ENCODE measurements around the gene FAM53B. TPM values are rescaled to one million over a fixed set of nuclear protein-coding genes. Genes with fewer than 3 reads are reported as not detected.

FAM53B gene
- total RNA-seq, 1 donor from 2014 or later, result 24.1 TPM

DNA sequence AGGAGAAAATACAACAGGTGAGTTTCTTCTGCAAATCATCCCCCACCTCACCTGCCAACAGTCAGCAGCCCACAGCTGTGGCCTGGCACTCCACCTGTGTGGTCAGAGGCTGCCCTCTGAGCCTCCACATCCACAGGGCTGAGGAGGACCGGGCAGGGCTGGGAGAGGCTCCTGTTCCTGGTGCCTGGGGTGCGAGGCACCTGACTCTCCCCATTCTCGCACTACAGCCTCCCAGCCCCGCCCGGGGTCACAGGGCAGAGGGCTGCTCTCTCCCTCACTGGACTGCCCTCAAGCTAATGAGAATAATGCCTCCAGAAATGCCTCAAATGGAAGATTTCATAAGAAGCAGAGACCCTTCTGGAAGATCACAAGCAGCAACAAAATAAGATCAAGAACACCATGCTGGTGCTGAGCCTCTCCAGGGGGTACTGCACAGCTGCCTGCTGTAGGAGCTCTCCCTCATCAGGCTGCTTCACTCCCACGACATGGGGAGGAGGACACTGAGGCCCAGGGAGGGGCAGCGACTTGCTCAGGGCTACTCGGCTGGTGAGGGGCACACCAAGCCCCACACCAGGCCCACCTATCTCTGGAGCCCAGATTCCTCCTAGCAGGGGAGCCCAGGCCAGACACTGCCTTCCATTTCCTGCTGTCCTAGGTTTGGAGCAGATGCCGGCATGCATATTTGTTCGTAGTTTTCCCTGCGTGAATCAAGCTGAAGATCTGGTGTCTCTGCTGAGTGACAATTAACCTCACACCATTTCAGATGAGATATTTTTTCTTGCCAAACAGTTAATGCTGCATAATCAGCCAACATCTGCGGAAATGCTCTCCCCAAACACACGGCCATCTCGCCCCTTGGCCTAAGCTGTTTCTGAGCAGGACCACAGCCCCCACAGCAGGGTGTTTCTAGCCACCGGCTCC lies 76.5 kb downstream of the FAM53B start:
- intact Hi-C loops (cut with micrococcal nuclease), result no loop called here

DNA sequence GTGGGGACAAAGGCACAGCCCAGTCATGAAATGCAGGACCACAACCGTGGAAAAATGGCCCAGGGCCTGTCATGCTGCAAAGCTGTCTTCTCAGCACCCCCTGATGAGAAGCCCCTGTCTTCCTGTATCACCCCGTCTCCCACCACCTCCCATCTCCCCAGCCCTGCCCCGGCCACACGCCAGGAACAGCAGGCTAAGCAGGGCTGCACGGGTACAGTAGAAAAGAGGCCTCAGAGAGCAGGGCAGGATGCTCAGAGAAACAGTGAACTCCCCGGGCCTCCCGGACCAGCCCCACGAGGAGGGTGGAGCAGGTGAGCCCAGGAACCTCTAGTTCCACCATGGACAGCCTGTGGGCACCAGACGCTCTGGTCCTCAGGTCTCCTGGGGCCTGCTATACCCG lies 77.7 kb downstream of the FAM53B start:
- intact Hi-C loops (cut with micrococcal nuclease), result no loop called here

- intact Hi-C loops (cut with micrococcal nuclease), result no loop called here
Measured at GRCh38 chr10:124665980-124666379, 78.2 kb downstream of the FAM53B start.

- intact Hi-C loops (cut with micrococcal nuclease), result no loop called here
Measured at GRCh38 chr10:124665558-124665957, 78.6 kb downstream of the FAM53B start.

- intact Hi-C loops (cut with micrococcal nuclease), result no loop called here
Measured at GRCh38 chr10:124665091-124665490, 79.1 kb downstream of the FAM53B start.

GRCh38 chr10:124663766-124664360 lies 80.3 kb downstream of the FAM53B start:
- intact Hi-C loops (cut with micrococcal nuclease), result no loop called here

DNA sequence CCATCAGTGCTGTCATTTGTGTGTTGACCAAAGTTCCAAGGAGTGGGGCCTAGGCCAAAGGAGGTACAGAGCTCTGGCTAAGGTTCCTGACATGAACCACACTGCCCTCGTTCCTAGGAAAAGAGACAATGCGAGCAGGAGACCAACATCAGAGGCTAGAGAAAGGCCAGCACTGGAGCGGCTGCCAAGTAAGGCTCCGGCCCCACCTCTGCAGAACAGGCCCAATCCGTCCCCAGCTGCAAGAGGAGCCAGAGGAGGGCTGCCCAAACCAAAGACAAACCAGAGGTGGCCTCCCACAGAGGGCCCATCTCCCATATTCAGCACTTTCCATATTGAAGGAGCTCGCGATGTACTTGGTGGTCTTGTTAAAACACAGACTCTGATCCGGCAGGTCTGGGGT lies 81.0 kb downstream of the FAM53B start:
- intact Hi-C loops (cut with micrococcal nuclease), result no loop called here

- intact Hi-C loops (cut with micrococcal nuclease), result no loop called here
Measured at GRCh38 chr10:124661660-124662180, 82.5 kb downstream of the FAM53B start.

DNA sequence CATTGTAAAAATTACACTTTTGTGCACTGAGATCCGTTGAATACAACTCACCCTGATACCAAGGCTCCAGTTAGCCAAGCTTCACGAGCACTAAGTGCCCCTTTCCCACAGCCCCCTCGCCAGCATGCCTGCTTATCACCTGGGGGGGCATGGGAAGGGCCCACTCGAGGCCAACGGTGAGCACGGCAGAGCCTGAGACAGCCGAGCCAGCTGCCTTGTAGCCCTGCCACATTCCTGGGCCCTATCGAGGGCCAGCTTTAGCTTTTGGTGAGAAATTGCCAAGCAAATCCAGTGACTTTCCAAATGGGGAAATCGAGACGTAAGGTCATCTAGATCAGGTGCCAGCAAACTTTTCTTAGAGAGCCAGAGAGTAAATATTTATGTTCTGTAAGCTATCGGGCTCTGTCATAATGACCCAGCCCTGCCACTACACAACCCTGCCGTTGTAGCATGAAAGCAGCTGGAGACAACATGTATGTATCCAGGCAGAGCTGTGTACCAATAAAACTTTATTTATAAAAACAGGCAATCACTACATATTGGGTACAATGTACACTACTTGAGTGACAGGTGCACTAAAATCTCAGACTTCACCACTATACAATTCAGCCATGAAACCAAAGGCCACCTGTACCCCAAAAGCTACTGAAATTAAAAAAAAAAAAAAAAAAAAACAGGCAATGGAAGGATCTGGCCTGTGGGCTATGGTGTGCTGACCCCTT lies 83.6 kb downstream of the FAM53B start:
- intact Hi-C loops (cut with micrococcal nuclease), result no loop called here

- intact Hi-C loops (cut with micrococcal nuclease), result no loop called here
Measured at GRCh38 chr10:124659380-124659779, 84.8 kb downstream of the FAM53B start.

- intact Hi-C loops (cut with micrococcal nuclease), result no loop called here
Measured at GRCh38 chr10:124658591-124659242, 85.5 kb downstream of the FAM53B start.

GRCh38 chr10:124657806-124658205 lies 86.4 kb downstream of the FAM53B start:
- intact Hi-C loops (cut with micrococcal nuclease), result no loop called here

DNA sequence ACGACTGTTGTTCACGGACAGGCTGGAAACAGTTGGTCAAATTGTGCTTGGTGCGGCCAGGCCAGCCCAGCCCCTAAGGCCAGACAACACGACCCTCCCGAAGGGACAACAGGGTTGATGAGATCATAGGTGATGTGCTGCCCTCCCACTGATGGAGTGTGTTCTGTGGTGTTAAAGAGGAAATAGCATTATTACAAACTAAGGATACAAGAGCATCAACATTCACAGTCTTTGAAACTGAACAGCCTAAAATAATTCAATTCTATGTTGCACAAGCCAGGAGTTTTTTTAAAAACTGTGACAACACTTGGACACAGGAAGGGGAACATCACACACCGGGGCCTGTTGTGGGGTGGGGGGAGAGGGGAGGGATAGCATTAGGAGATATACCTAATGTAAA lies 87.6 kb downstream of the FAM53B start:
- intact Hi-C loops (cut with micrococcal nuclease), result no loop called here

DNA sequence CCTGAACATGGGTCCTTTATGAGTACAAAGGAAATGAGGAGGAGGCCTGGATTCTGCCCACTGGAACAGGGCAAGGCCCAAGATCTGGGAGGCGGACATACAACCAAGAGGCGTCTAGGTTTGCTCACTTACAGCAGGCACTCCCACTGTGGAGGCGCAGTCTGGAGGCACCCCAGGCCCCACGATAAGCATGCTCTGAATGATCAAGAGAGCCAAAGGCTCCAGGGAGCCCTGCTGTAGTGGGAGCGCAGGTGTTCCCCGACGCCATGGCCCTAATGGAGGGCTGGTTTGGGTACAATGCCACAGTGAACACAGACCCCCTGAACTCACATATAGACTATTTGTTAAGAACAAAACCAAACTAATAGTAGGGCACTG lies 88.1 kb downstream of the FAM53B start:
- intact Hi-C loops (cut with micrococcal nuclease), result no loop called here

GRCh38 chr10:124655191-124656112 lies 88.7 kb downstream of the FAM53B start:
- intact Hi-C loops (cut with micrococcal nuclease), result no loop called here

DNA sequence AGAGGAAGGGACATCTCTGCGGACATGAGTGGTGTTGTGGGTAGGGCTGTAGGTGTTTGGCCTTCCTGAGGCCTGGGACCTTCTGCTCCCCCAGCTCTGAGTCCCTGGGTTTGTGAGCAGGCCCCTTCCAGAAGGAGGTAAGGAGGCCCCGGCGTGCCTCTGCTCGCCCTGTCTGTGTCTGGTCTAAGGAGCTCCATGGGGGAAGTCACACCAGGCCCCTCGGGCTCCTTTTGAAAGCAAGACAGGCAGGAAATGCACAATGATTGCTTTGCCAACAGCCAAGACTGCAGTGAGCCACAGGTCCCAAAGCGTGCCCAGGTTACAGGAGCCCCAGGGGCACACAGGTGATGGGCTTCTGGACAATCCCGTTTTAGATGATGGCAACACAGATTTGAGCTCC lies 89.5 kb downstream of the FAM53B start:
- intact Hi-C loops (cut with micrococcal nuclease), result no loop called here

GRCh38 chr10:124653811-124654651 lies 90.1 kb downstream of the FAM53B start:
- intact Hi-C loops (cut with micrococcal nuclease), result no loop called here

DNA sequence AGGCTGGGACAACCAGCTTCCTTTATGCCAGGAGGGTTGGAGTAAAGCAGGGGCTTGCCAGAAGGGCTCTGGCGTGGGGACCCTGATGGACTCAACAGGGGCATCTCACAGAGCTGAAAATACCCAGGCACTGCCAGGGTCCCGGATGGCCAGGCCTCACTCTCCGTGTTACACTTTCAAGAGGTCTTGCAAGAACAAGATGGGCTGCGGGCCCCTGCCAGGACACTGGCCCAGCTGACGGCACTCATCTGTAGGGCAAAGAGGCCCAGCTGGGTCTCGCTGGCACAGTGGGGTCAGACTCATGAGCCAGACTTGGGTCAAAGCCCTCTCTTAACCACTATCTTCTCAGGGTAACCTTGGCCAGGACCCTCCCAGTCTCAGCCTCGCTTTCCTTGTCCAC lies 90.9 kb downstream of the FAM53B start:
- intact Hi-C loops (cut with micrococcal nuclease), result no loop called here

GRCh38 chr10:124652701-124653100 lies 91.5 kb downstream of the FAM53B start:
- intact Hi-C loops (cut with micrococcal nuclease), result no loop called here

All from T-helper 2 cell treated with Interferon-gamma antibody and Interleukin-4, amounts not matched to agents 100 ng/mL and 5 ng/mL, for 36 hours (primary cell).